Measurements from ENCODE around the gene EPO. TPM values are rescaled to one million over a fixed set of nuclear protein-coding genes. Genes with fewer than 3 reads are reported as not detected.
"Not testable (repeated sequence)": the region's sequence is repeated elsewhere in the genome, so short reads cannot be mapped to it uniquely, and the experiment has no call there.

Gene EPO
- total and polyA plus RNA-seq, 4 donors, result 0.26 TPM; not detected in 3

- intact Hi-C loops (cut with DNase I), result loop anchor here in 1 of 2 donors (10.0 kb wide), 1 partner anchor 257 kb away; the partner anchor contains the start of gene SPACDR
- no peak for ATAC-seq (ENCODE audit: low FRiP score)
- no peaks in the 10 kb centered on the region for H3K27me3 ChIP-seq (ENCODE audit: control insufficient read depth in 1 of 2, insufficient read depth in 2 of 2, low read length in 1 of 2)
- no peaks in the 10 kb centered on the region for H3K9me3 ChIP-seq (ENCODE audit: control insufficient read depth, low read length)
- no peak for DNase-seq
- H3K4me1 ChIP-seq (ENCODE audit: control insufficient read depth in 1 of 2, insufficient read depth in 2 of 2, low read length in 2 of 2), result no peaks in the 10 kb centered on the region
- no peaks in the 10 kb centered on the region for H3K36me3 ChIP-seq (ENCODE audit: control insufficient read depth in 1 of 2, insufficient read depth in 2 of 2, low read length in 1 of 2)
- WGBS, 2 donors, result 81 to 86% methylated on average over 8 of the region's 8 CpGs
- H3K27ac ChIP-seq (ENCODE audit: low read depth in 1 of 2, low read length in 2 of 2), result no peak overlapping the region
- H3K4me3 ChIP-seq (ENCODE audit: low read length in 2 of 2), result no peak overlapping the region
These were observed 1.2 kb downstream of the EPO start for GRCh38 chr7:100721505-100721812.

GRCh38 chr7:100722480-100723212 lies 2.4 kb downstream of the EPO start:
- no peaks in the 10 kb centered on the region for H3K36me3 ChIP-seq (ENCODE audit: control insufficient read depth in 1 of 2, insufficient read depth in 2 of 2, low read length in 1 of 2)
- 85 to 87% methylated on average over 17 of the region's 17 CpGs for WGBS, 2 donors
- no peak for DNase-seq
- H3K4me3 ChIP-seq (ENCODE audit: low read length in 2 of 2), result no peak overlapping the region
- H3K4me1 ChIP-seq (ENCODE audit: control insufficient read depth in 1 of 2, insufficient read depth in 2 of 2, low read length in 2 of 2), result no peaks in the 10 kb centered on the region
- ATAC-seq (ENCODE audit: low FRiP score), result no peak
- no peaks in the 10 kb centered on the region for H3K27me3 ChIP-seq (ENCODE audit: control insufficient read depth in 1 of 2, insufficient read depth in 2 of 2, low read length in 1 of 2)
- H3K9me3 ChIP-seq (ENCODE audit: control insufficient read depth, low read length), result no peaks in the 10 kb centered on the region
- intact Hi-C loops (cut with DNase I), result loop anchor here in 1 of 2 donors (10.0 kb wide), 1 partner anchor 258 kb away; the partner anchor contains the start of gene SPACDR
- no peak overlapping the region for H3K27ac ChIP-seq (ENCODE audit: low read depth in 1 of 2, low read length in 2 of 2)

- H3K27me3 ChIP-seq (ENCODE audit: control insufficient read depth in 1 of 2, insufficient read depth in 2 of 2, low read length in 1 of 2), result no peaks in the 10 kb centered on the region
- WGBS, 2 donors, result 82% methylated on average over 16 of the region's 16 CpGs
- H3K4me3 ChIP-seq (ENCODE audit: low read length in 2 of 2), result no peak overlapping the region
- ATAC-seq (ENCODE audit: low FRiP score) (no peak), DNase-seq (no peak)
- H3K9me3 ChIP-seq (ENCODE audit: control insufficient read depth, low read length), result no peaks in the 10 kb centered on the region
- intact Hi-C loops (cut with DNase I), result loop anchor here in 1 of 2 donors (10.0 kb wide), 1 partner anchor 259 kb away; the partner anchor contains the start of gene SPACDR
- H3K4me1 ChIP-seq (ENCODE audit: control insufficient read depth in 1 of 2, insufficient read depth in 2 of 2, low read length in 2 of 2), result no peaks in the 10 kb centered on the region
- H3K27ac ChIP-seq (ENCODE audit: low read depth in 1 of 2, low read length in 2 of 2), result no peak overlapping the region
- no peaks in the 10 kb centered on the region for H3K36me3 ChIP-seq (ENCODE audit: control insufficient read depth in 1 of 2, insufficient read depth in 2 of 2, low read length in 1 of 2)
These were observed 3.5 kb downstream of the EPO start for GRCh38 chr7:100723732-100724275.

GRCh38 chr7:100724364-100724763 lies 4.1 kb downstream of the EPO start:
- H3K27me3 ChIP-seq (ENCODE audit: control insufficient read depth in 1 of 2, insufficient read depth in 2 of 2, low read length in 1 of 2); H3K4me1 ChIP-seq (ENCODE audit: control insufficient read depth in 1 of 2, insufficient read depth in 2 of 2, low read length in 2 of 2); DNase-seq; H3K27ac ChIP-seq (ENCODE audit: low read depth in 1 of 2, low read length in 2 of 2); H3K4me3 ChIP-seq (ENCODE audit: low read length in 2 of 2); H3K36me3 ChIP-seq (ENCODE audit: control insufficient read depth in 1 of 2, insufficient read depth in 2 of 2, low read length in 1 of 2); H3K9me3 ChIP-seq (ENCODE audit: control insufficient read depth, low read length); ATAC-seq (ENCODE audit: low FRiP score): not testable (repeated sequence)
- WGBS, 2 donors, result 92 to 94% methylated on average over 2 of the region's 2 CpGs
- intact Hi-C loops (cut with DNase I), result loop anchor here in 1 of 2 donors (10.0 kb wide), 1 partner anchor 260 kb away; the partner anchor contains the start of gene SPACDR

GRCh38 chr7:100726996-100727761 lies 6.9 kb downstream of the EPO start:
- Histone ChIP-seq H3K4me3 (ENCODE audit: low read length in 2 of 2) (no peak overlapping the region), H3K4me1 (ENCODE audit: control insufficient read depth in 1 of 2, insufficient read depth in 2 of 2, low read length in 2 of 2) (no peaks in the 10 kb centered on the region), H3K9me3 (ENCODE audit: control insufficient read depth, low read length) (no peaks in the 10 kb centered on the region), H3K36me3 (ENCODE audit: control insufficient read depth in 1 of 2, insufficient read depth in 2 of 2, low read length in 1 of 2) (no peaks in the 10 kb centered on the region), H3K27me3 (ENCODE audit: control insufficient read depth in 1 of 2, insufficient read depth in 2 of 2, low read length in 1 of 2) (no peaks in the 10 kb centered on the region), H3K27ac (ENCODE audit: low read depth in 1 of 2, low read length in 2 of 2) (no peak overlapping the region)
- DNase-seq (no peak), ATAC-seq (ENCODE audit: low FRiP score) (no peak)
- 68 to 69% methylated on average over 12 of the region's 12 CpGs for WGBS, 2 donors
- intact Hi-C loops (cut with DNase I), result loop anchor here in 1 of 2 donors (10.0 kb wide), 1 partner anchor 262 kb away; the partner anchor contains the start of gene SPACDR

GRCh38 chr7:100728196-100728595 lies 7.9 kb downstream of the EPO start:
- Histone ChIP-seq H3K4me1 (ENCODE audit: control insufficient read depth in 1 of 2, insufficient read depth in 2 of 2, low read length in 2 of 2) (no peaks in the 10 kb centered on the region), H3K27me3 (ENCODE audit: control insufficient read depth in 1 of 2, insufficient read depth in 2 of 2, low read length in 1 of 2) (no peaks in the 10 kb centered on the region), H3K27ac (ENCODE audit: low read depth in 1 of 2, low read length in 2 of 2) (no peak overlapping the region), H3K9me3 (ENCODE audit: control insufficient read depth, low read length) (no peaks in the 10 kb centered on the region), H3K36me3 (ENCODE audit: control insufficient read depth in 1 of 2, insufficient read depth in 2 of 2, low read length in 1 of 2) (no peaks in the 10 kb centered on the region), H3K4me3 (ENCODE audit: low read length in 2 of 2) (no peak overlapping the region)
- no peak for ATAC-seq (ENCODE audit: low FRiP score)
- DNase-seq, result no peak
- 73 to 76% methylated on average over 8 of the region's 8 CpGs for WGBS, 2 donors
- intact Hi-C loops (cut with DNase I), result loop anchor here in 1 of 2 donors (10.0 kb wide), 1 partner anchor 263 kb away; the partner anchor contains the start of gene SPACDR

- H3K27ac ChIP-seq (ENCODE audit: low read depth in 1 of 2, low read length in 2 of 2), result no peak overlapping the region
- intact Hi-C loops (cut with DNase I), result no loop called here
- H3K9me3 ChIP-seq (ENCODE audit: control insufficient read depth, low read length), result no peaks in the 10 kb centered on the region
- no CpG with 5 or more reads among the region's 3 CpGs for WGBS, 2 donors
- no peak for DNase-seq
- ATAC-seq (ENCODE audit: low FRiP score), result no peak
- H3K4me3 ChIP-seq (ENCODE audit: low read length in 2 of 2), result no peak overlapping the region
- no peaks in the 10 kb centered on the region for H3K27me3 ChIP-seq (ENCODE audit: control insufficient read depth in 1 of 2, insufficient read depth in 2 of 2, low read length in 1 of 2)
- no peaks in the 10 kb centered on the region for H3K4me1 ChIP-seq (ENCODE audit: control insufficient read depth in 1 of 2, insufficient read depth in 2 of 2, low read length in 2 of 2)
- no peaks in the 10 kb centered on the region for H3K36me3 ChIP-seq (ENCODE audit: control insufficient read depth in 1 of 2, insufficient read depth in 2 of 2, low read length in 1 of 2)
These were observed 10.0 kb downstream of the EPO start for GRCh38 chr7:100730136-100730800.

- intact Hi-C loops (cut with DNase I), result no loop called here
- no CpG with 5 or more reads among the region's 11 CpGs for WGBS, 2 donors
- Histone ChIP-seq H3K36me3 (ENCODE audit: control insufficient read depth in 1 of 2, insufficient read depth in 2 of 2, low read length in 1 of 2) (no peaks in the 10 kb centered on the region), H3K9me3 (ENCODE audit: control insufficient read depth, low read length) (no peaks in the 10 kb centered on the region), H3K4me1 (ENCODE audit: control insufficient read depth in 1 of 2, insufficient read depth in 2 of 2, low read length in 2 of 2) (no peaks in the 10 kb centered on the region), H3K27ac (ENCODE audit: low read depth in 1 of 2, low read length in 2 of 2) (no peak overlapping the region), H3K4me3 (ENCODE audit: low read length in 2 of 2) (no peak overlapping the region), H3K27me3 (ENCODE audit: control insufficient read depth in 1 of 2, insufficient read depth in 2 of 2, low read length in 1 of 2) (no peaks in the 10 kb centered on the region)
- ATAC-seq (ENCODE audit: low FRiP score) (no peak), DNase-seq (no peak)
These were observed 11.8 kb downstream of the EPO start for GRCh38 chr7:100731937-100732636.
